Pancreas (tissue), 10 donors: ENCODE results near the gene PRDM12. TPM values are rescaled to one million over a fixed set of nuclear protein-coding genes. Genes with fewer than 3 reads are reported as not detected.

ENCODE experiments used
- ATAC-seq, 4 donors: fragments of 200-7000 bp; cut with Tn5 transposase; one replicate each; pipeline versions ENCODE4 v1.8.0 to v1.9.1; 2020; ENCODE audit warnings: mild to moderate bottlenecking in 4 of 4, moderate library complexity in 4 of 4
- DNase-seq, 6 donors: peaks; one replicate each; pipeline ENCODE4 v3.0.0-alpha.2; 2020
- FAIRE-seq: peaks from 2 replicates; lab custom pipeline; 2012; peaks lifted over from hg19 to GRCh38; lab: Jason Lieb, UNC
- H3K27ac ChIP-seq, 4 donors: fragments of 200-600 bp; sonication (generic); 1 replicate in 3 of 4; 2 replicates in 1 of 4; pipeline versions ENCODE4 v1.5.0 to v1.8.0; 2020
- H3K27me3 ChIP-seq, 4 donors: fragments of 200-600 bp; one replicate each; pipeline ENCODE4 v1.8.0; 2021
- H3K36me3 ChIP-seq, 3 donors: fragments of 200-600 bp; sonication (generic) in 1 of 3; one replicate each; pipeline versions ENCODE4 v1.5.0 to v1.8.0; 2020 to 2021
- H3K4me1 ChIP-seq, 3 donors: fragments of 200-600 bp; one replicate each; pipeline ENCODE4 v1.8.0; 2021
- H3K4me3 ChIP-seq, 4 donors: fragments of 200-600 bp; sonication (generic) in 2 of 4; one replicate each; pipeline versions ENCODE4 v1.5.0 to v1.8.0; 2020 to 2021
- H3K9me3 ChIP-seq, 4 donors: fragments of 200-600 bp; one replicate each; pipeline ENCODE4 v1.8.0; 2021
- CTCF ChIP-seq, 4 donors: fragments of 200-600 bp; sonication (generic) in 3 of 4; IDR thresholded peaks; one replicate each; pipeline versions ENCODE4 v1.5.0 to v1.8.0; 2021; ENCODE audit warnings: antibody characterized with exemption in 4 of 4
- WGBS, 2 donors: extraction: QIAGEN DNeasy Blood & Tissue Kit; methylation state at CpG; one replicate each; pipeline ENCODE4 v1.1.7; 2013; 5-methylcytosine and 5-hydroxymethylcytosine counted together
- intact Hi-C, 3 donors: fragments of 100-400 bp; cut with DNase I; formaldehyde crosslinking; loops; one replicate each; pipeline versions ENCODE4 v1.11.1 to v1.14.2; 2022
- polyA plus RNA-seq, 2 donors: library from polyadenylated mRNA; stranded (reverse); fragments of 200-250 nt; gene quantifications; one replicate each; pipeline ENCODE4 v1.2.3, GENCODE V29; 2013
- total RNA-seq, 6 donors: library from RNA; stranded (reverse); fragmentation: NEBNext Ultra II Directional in 4 of 6; extraction: Animal tissue kit (Norgen Biotek cat#: 25700) in 4 of 6; gene quantifications; one replicate each; pipeline versions ENCODE4 v1.2.1 to v1.2.4, GENCODE V29; 2021 to 2023
- donor health status: healthy with polysubstance abuse.
- donor health status: DM: no; HTN: no; CAD: no; lungs with moderate emphysema.
- donor health status: DM: no; HTN: no; CAD: no.
- donor health status: control.
- donor health status: control.
- donor health status: Bipolar disorder and iron deficiency.
- donor health status: DM: yes; HTN: yes; CAD: no.
- donor health status: DM: no; HTN: no; CAD: no.
- donor health status: DM: no; HTN: no; CAD: no.
- donor health status: DM: yes; HTN: yes; CAD: no.

Gene PRDM12
- total and polyA plus RNA-seq, 8 donors = 0.02 to 0.06 (median 0.06) TPM; not detected in 5

GRCh38 chr9:130639124-130639765 lies 25.1 kb upstream of the PRDM12 start:
- Histone ChIP-seq H3K4me1 (no peaks in the 10 kb centered on the region), H3K4me3 (no peak overlapping the region), H3K27ac (no peak overlapping the region), H3K36me3 (peaks cover 0 to 37% (median 10%) of the 10 kb centered on the region in 3 donors), H3K9me3 (no peaks in the 10 kb centered on the region), H3K27me3 (no peaks in the 10 kb centered on the region)
- ATAC-seq = no peak
- FAIRE-seq = no peak
- no peak for DNase-seq
- WGBS, 2 donors = 79 to 80% methylated on average over 20 of the region's 20 CpGs
- intact Hi-C loops = no loop called here
- TF ChIP-seq CTCF (IDR thresholded peaks at IDR 0.05) = no peak

- DNase-seq (no peak), FAIRE-seq (no peak), ATAC-seq (no peak)
- no peak for TF ChIP-seq CTCF (IDR thresholded peaks at IDR 0.05)
- H3K27me3 ChIP-seq = no peaks in the 10 kb centered on the region
- whole genome bisulfite sequencing, 2 donors = 92 to 93% methylated on average over 17 of the region's 17 CpGs
- no peak overlapping the region for H3K4me3 ChIP-seq
- no peaks in the 10 kb centered on the region for H3K4me1 ChIP-seq
- intact Hi-C loops = no loop called here
- no peak overlapping the region for H3K27ac ChIP-seq
- peaks cover 0 to 30% (median 6%) of the 10 kb centered on the region in 3 donors for H3K36me3 ChIP-seq
- no peaks in the 10 kb centered on the region for H3K9me3 ChIP-seq
These were observed 24.4 kb upstream of the PRDM12 start for GRCh38 chr9:130639866-130640555.

GRCh38 chr9:130640681-130641080 lies 23.7 kb upstream of the PRDM12 start:
- ATAC-seq (no peak), DNase-seq (no peak), FAIRE-seq (no peak)
- WGBS, 2 donors = 62 to 70% methylated on average over 7 of the region's 7 CpGs
- intact Hi-C loops = no loop called here
- Histone ChIP-seq H3K4me3 (no peak overlapping the region), H3K9me3 (no peaks in the 10 kb centered on the region), H3K36me3 (peaks cover 0 to 24% (median 5%) of the 10 kb centered on the region in 3 donors), H3K4me1 (no peaks in the 10 kb centered on the region), H3K27me3 (no peaks in the 10 kb centered on the region), H3K27ac (no peak overlapping the region)
- no peak for TF ChIP-seq CTCF (IDR thresholded peaks at IDR 0.05)

GRCh38 chr9:130642926-130643325 lies 21.5 kb upstream of the PRDM12 start:
- Histone ChIP-seq H3K36me3 (peaks cover 0 to 7% (median 0%) of the 10 kb centered on the region in 3 donors), H3K27me3 (no peaks in the 10 kb centered on the region), H3K4me1 (no peaks in the 10 kb centered on the region), H3K9me3 (no peaks in the 10 kb centered on the region), H3K27ac (no peak overlapping the region), H3K4me3 (no peak overlapping the region)
- no peak for FAIRE-seq
- no peak for ATAC-seq
- 78 to 81% methylated on average over 8 of the region's 8 CpGs for WGBS, 2 donors
- no peak for TF ChIP-seq CTCF (IDR thresholded peaks at IDR 0.05)
- intact Hi-C loops = no loop called here
- no peak for DNase-seq

- ATAC-seq (no peak), FAIRE-seq (no peak), DNase-seq (no peak)
- Histone ChIP-seq H3K4me3 (no peak overlapping the region), H3K27ac (no peak overlapping the region), H3K27me3 (no peaks in the 10 kb centered on the region), H3K36me3 (no peaks in the 10 kb centered on the region), H3K4me1 (no peaks in the 10 kb centered on the region), H3K9me3 (no peaks in the 10 kb centered on the region)
- intact Hi-C loops = no loop called here
- TF ChIP-seq CTCF (IDR thresholded peaks at IDR 0.05) = no peak
- 61 to 76% methylated on average over 15 of the region's 15 CpGs for WGBS, 2 donors
These were observed 13.2 kb upstream of the PRDM12 start for GRCh38 chr9:130651221-130651620.
